Tongue (tissue), 2 donors: ENCODE measurements around the gene UBASH3A. TPM values are rescaled to one million over a fixed set of nuclear protein-coding genes. Genes with fewer than 3 reads are reported as not detected.

ENCODE experiments used
- DNase-seq: peaks from one replicate; pipeline ENCODE4 v3.0.0-alpha.2; 2015
- total RNA-seq: library from RNA; depleted of rRNA; stranded (reverse); fragments of >200 nt; gene quantifications from one replicate; pipeline ENCODE4 v1.2.3, GENCODE V29; 2014

The UBASH3A gene
- total RNA-seq, 1 donor from 2014 or later = 0.41 TPM

DNA sequence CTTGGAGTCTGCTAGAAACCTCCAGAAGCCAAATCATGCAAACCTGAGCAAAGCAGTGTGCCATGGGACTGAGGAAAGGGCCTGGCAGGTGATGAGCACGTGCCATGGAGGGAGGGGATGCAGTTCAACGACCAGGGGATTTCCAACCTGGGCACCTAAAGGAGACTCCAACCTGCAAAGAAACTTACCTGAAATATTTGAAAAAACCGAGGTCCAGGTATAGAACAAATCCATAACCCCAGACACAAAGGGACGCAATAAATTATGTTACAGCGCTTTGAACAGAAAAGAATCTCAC, 8.9 kb downstream of the UBASH3A start:
- DNase-seq = no peak

DNA sequence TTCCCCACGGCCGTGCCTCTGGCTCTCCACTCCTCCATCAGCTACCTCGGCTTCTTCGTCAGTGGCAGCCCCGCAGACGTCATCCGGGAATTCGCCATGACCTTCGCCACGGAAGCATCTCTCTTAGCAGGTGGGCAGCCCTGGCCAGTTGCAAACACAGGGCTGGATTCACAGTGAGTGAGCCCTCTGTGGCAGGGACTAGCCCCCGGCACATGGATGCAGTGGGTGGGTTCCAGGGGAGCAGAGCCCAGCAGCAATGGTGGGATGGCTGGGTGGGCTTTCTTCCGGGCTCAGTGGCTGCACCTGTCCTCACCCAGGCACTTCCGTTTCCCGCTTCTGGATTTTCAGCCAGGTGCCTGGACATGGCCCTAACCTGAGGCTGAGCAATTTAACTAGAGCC, 9.4 kb downstream of the UBASH3A start:
- DNase-seq = no peak

DNA sequence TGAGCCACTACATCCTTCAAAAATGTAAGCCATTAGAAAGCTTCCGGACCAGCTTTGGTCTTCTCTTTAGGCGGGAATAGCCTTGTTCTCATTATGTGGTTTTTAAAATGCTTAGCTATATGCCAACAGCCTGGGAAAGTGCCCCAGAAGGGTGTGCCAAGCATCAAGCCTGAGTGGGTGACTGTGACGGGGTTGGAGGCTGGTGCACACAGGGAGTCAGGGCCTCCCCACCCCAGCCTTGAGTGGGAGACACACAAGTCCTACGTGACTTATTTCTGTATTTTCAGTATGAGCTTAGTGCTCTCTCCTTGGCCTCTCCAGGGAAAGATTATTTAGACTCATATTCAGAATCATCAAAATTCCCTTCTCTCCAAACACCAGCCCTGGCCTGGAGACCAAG, 9.8 kb downstream of the UBASH3A start:
- DNase-seq = no peak

DNA sequence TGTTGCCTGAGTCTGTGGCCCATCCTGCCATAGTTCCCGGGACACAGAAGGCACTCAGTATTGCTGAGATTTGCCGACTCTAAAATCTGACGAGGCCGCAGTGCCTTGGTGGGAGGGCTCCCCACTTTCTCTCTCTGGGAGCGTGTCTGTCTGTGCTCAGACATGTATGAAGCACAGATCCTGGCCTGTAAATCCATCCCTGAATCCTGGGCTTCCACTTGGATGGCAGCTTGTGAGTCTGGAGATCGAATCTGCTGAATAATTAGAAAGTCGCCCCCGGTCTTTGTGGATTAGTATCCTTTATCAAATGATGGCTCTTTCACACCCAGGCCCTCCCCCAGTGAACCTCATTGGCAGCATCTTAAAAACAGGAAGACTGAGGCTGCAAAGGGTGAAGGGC, 10.4 kb downstream of the UBASH3A start:
- DNase-seq = no peak

DNA sequence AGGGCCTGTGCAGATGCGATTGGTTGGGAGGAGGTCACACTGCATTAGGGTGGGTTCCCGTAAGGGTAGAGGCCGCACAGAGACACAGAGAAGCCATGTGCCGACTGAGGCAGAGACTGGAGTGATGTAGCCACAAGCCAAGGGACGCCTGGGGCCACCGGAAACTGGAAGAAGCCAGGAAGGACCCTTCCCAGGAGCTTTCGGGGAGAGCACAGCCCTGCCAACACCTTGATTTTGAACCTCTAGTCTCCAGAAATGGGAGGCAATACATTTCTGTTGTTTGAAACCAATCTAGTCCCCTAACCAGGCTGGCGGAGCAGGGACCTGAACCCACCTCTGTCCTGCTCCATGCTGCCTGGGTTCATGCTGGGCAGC, 10.8 kb downstream of the UBASH3A start:
- no peak for DNase-seq

DNA sequence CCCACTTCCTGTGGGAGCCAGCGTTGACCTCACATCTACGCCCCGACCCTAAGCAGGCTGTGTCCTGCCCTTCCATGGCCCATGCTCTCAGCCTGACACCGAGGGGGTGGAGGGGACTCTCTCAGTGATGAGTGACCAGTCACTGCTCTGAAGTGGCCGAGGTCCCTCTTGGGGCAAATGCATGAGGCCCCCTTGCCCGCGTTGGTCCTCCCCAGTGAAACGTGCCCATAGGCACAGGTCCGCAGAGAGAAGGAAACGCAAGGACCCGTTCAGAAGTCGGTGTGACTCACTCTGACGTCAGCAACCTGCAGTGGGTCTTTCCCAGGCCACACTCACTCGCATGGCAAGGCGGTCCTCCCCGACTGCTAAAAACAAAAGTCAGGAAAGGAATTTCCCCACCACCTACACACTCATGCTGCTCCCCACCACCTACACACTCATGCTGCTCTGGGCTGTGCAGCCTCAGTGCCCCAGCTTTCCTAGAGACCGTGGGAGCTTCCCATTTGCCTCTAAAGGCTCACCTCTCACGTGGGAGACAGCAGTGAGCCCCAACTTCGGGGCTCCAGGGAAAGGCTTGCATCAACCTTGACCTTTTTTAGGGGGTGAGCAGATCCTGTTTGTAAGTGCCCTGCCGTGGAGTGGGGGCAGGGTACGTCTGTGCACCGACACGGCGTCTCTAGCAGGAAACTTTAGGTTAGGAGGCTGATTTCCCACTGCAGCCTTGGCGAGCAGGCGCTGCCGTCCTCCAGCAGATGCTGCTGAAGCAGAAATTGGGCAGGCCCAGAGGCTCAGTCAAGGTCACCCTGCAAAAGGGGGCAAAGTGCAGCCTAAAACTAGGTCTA, 11.4 kb downstream of the UBASH3A start:
- no peak for DNase-seq

DNA sequence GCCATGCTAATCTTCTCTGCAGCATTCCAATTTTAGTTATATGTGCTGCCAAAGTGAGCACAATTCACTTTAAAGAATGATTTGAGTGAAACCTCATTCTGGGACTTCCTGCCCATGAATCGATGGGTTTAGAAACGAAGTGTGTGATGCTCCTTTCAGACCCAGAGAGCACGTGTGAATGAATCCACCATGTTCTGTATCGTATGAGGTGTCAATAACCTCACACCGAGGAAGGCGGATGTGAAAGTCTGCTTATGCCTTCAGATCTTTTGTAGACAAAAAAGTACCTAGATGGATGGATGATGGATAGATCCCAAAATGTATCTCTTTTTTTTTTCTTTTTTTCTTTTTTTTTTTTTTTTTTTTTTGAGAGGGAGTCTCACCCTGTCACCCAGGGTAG, 13.8 kb downstream of the UBASH3A start:
- DNase-seq = no peak

DNA sequence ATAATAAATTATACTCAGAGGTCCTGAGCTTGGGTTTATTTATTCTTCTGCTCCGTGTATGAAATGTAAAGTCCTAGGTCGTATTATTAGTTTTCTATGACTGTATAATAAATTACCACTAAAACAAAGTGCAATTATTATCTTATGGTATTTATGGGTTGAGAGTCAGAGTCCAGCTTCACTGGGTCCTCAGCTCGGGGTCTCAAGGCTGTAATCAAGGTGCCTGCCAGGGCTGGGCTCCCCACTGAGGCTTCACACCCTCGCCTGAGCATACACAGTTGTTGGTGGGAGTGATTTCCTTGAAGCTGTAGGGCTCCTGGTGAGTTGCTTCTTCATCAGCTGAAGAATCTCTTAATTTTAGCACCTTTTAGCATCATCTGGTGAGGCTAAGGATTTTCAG, 15.2 kb downstream of the UBASH3A start:
- no peak for DNase-seq

DNA sequence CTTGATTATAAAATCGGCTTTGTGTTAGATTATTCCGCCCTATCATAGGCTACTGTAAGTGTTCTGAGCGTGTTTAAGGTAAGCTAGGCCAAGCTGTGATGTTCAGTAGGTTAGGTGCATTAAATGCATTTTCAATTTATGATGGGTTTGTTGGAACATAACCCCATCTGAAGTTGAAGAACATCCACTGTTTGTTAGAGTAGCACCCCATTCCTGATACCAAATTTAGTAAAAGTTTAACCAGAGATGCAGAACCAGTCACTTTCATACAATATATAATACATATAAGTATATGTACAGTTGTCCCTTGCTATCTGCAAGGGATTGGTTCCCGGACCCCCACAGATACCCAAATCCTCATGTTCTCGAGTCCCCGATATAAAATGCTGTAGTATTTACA, 16.1 kb downstream of the UBASH3A start:
- no peak for DNase-seq

DNA sequence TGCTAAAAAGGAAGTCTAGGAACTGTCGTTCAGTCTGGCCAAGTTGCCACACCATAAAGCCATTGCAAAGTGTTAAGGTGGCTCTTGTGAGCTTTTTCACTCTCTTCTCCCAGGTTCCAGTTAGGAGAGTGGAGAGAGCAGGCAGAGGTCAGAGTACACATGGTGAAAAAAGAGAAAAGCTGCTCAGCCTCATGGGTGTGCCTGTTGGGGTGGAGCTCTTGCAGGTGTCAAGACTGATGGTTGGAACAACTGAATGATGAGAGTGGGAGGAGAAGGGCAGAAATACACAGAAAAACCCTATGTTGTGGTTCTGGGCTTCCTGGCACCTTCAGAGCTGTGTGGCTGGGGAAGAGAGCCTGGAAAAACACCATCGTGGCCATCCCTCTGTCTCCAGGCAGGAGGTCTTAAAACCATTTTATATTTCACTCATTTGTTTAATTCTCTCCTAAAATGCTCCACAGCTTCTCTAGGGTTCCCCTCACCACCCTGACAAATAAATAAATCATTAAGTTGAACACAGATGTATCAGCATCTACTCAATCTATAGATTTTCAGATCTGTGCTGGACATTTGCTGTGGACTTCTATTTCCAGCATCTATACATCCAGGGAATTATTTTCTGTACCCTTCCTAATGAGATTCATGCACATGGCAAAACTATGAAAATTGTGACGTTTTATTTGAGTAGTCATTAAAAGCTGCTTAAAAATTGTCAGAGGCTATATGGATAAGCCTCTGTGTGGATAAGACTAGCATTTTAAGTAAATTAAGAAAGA, 17.5 kb downstream of the UBASH3A start:
- DNase-seq = no peak

DNA sequence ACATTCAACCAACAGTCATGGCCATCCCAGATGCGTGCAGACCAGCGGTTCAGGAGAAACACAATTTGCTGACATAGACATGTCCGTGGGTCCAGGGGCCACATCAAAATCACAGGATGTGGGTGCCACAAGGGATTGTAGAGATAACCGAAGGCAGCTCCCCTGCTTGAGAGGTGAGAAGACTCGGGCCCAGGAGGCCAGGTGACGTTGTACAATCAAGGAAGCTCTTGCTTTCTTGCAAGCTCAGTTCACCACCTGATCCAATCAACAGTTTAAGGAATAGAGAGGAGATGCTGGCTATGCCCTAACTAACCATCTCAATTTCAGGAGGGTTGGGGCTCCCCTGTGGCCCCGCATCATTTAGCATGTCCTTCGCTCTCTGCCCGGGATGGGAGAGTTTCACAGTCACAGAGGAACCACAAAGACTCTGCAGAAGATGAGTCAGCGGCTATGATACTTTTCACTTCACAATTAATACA, 19.5 kb downstream of the UBASH3A start:
- DNase-seq = no peak

DNA sequence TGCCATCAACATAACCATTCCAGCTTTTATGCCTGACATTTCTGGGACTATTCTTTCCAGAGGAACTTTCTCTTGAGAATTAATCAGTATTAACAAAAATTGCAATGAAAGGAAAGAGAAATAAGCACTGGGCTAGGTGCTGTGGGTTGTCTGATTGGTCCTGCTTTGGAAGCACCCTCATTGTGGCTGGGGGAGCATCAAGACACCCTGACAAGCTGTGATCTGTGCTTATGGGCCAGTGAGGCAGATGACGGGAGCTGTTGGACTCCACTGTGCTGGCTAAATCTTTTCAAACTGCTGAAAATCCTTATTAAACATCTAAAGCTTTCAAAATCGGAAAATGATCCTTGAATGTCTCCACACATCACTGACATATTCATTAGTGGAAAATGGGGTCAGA, 20.0 kb downstream of the UBASH3A start:
- no peak for DNase-seq

DNA sequence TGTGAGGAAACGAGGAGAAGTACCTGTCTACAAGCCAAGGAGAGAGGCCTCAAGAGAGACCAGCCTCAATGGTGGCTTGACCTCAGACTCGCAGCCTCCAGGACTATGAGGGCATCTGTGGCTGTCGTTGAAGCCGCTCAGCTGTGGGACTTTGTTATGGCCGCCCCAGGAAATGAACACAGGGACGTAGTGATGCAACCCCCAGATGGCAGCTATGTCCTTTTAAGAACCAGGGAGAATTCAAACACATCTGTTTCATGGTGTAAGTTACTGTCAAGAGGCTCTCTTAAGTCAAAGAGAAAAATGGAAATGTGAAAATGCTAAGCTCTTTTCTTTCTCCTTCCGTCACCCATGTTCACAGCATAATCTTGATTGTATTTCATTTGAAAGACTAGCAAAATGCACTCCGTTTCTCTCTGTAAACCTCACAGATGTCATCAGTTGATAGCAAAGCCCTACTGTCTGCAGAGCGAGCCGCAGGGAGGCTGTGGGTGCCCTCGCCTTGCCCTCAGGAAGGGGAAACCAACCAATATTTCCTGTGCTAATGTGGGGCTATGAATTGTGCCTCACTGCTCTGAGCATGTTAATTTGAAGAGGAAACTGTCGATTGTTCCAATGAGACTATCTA, 21.3 kb downstream of the UBASH3A start:
- peak; percentile 20 for DNase-seq

DNA sequence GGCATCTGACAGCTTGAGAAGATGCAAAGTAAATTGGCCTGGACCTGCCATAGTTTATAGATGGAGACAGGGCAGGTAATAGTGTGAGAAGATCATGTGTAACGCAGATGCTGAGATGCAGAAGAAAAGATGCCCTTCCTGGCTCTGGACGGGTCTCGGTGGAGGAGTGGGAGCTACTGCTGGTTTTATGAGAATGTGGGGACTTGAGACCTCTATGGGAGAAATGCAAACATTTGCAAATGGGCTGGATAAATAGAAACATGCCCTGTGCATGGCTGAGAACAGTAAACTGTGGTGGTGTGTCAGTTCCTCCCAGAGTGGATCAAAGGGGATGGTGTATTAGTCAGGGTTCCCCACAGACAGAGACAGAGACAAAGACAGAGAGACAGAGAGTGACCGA, 21.9 kb downstream of the UBASH3A start:
- no peak for DNase-seq

DNA sequence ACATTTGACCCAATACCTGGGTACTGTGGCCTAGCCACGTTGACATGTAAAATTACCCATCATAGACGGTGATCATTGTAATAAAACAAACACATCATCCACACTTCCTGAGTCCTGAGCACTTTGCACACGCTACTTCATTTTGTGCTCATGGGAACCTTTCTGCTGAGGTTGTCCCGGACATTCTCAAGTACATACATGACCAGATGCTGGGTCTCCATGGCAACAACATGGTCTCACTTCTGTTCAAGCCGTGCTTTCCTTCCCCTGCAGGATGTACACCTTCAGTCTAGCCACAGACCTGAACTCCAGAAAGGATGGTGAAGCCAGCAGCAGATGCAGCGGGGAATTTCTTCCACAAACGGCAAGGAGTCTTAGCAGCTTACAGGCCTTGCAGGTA, 22.7 kb downstream of the UBASH3A start:
- no peak for DNase-seq

DNA sequence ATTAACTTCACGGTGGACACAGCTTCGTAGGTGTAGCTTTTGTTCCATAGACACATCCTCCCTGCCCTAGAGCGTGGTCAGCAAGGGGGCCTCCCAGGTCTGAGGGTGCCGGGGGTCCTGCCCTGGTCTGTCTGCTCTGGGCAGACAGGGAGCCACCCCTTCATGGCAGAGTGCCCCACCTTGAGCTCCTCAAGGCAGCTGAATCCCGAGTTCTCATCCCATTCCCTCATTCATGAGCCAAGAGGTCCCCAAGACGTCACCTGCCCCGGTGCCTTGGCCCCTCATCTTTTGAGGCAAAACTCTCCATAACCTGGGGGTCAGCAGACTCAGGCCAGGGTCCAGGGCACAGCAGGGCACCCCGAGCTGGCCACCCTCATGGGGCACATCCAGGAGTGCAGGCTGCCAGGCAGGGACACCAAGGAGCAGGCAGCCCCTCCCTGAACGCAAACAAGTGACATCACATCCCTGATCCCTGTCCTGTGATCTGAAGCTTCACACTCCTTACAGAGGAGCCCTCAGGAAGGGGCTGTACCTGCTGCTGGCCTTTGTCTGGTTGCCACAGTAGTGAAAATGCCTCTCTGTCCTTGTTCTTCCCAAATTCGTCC, 23.3 kb downstream of the UBASH3A start:
- DNase-seq = no peak

DNA sequence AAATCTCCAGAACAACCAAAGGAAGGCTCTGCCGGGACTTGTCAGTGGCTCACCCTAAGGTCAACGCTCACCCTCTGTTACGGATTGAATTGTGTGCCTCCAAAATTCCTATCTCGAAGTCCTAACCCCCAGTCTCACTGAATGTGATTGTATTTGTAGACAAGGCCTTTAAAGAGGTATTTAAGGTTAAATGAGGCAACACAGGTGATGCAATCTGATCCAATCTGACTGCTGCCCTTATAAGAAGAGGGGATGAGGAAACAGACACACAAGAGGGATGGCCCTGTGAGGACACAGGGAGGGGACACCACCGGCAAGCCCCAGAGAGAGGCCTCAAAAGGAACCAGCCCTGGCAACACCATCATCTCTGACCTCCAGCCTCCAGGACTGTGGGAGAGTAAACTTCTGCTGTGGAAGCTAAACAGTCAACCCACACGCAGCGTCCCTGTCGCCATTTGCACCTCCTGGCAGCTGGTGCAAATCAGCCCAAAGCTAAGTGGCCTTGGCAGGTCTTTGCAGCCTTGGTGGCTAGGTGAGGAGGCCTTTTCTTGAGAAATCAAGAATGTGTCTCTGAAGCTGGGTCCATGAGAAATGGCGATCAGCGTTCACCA, 24.2 kb downstream of the UBASH3A start:
- no peak for DNase-seq

DNA sequence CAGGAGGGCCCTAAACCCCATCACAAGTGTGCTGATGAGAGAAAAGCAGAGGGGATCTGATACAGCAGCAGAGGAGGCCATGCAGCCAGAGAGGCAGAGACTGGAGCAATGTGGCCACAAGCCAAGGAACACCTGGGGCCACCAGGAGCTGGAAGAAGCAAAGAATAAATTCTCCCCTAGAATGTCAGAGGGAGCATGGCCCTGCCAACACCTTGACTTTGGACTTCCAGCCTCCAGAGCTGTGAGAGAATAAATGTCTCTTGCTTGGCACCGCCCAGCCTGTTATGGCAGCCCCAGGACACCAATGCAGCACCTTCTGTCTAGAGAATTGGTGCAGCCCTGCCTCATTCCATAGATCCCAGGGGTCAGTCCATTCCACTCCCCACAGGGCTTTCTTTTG, 25.3 kb downstream of the UBASH3A start:
- DNase-seq = no peak

DNA sequence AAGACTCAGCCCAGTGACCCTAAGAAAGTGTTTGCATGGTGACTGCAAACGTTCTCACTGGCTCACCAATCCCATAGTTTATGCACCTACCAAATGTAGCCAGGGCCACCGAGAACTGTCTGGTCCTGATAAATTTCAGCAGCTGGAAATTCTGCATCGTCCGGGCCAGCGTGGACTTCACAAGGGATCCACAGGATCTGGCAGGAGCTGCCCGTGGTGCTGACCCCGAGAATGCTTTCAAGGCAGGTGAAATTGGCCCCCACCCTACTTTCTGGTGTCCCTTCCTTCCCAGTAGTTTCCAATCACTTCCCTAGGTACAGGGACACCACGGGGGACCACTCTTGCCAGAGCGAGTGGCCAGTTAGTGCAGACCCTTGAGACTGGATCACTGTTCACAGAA, 26.2 kb downstream of the UBASH3A start:
- DNase-seq = peak; percentile 36

DNA sequence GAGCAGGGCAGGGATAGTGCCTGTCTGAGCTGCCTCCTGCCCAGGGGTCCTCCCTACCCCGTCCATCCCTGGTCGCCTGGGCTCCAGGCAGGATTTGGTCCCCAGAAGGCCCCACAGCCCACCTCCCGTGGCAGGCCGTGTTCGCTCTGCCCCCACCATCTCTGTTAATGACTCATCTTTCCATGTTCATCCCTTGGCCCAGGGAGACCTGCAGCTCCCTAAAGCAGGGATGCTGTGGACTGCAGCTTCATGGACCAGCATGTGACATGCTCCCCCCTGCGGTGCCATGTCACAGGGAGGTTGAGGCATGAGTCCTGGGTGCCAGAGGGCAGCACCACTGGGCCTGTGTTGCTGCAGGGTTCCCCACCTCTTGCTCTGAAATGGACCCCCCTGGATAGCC, 26.8 kb downstream of the UBASH3A start:
- no peak for DNase-seq

DNA sequence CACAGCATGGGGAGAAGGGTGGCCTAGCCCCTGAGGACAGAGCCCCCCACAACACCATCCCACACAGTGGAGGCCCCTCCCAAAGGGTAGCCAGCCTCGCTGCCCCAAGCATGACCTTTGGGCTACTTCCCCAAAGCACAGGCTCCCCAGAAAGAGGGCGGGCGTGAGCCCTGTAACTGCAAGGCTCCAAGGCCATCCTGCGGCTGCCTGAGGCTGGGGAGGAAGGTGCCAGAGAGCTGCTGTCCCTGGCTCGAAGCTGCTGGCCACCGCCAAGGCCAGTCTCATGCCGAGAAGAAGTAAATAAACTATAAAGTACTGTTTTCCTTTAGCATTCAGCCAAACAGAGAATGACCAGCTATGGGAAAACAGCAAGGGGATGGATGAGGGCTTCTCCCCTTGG, 27.5 kb downstream of the UBASH3A start:
- DNase-seq = no peak

DNA sequence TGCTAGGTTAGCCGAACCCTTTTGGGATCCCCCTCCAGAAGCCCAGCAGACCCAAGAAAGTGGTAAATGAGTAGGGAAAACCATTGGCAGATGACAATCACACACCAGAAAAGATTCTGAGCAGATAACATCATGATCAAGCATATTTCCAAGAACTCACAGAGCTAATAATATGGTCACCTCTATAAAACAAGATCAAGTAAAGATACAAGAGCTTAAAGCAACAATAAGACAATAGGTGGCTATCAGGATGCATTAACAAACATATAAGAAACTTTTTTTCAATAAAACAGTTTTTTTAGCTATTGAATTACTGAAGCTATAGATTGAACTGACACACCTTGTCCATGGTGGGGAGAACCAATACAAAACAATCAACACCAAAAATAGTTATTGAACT, 29.0 kb downstream of the UBASH3A start:
- no peak for DNase-seq
